ENCODE measurements around the gene CNTNAP2. TPM values are rescaled to one million over a fixed set of nuclear protein-coding genes. Genes with fewer than 3 reads are reported as not detected.
A peak's percentile ranks its signal among the peaks of the same experiment; 100 is the strongest.

The CNTNAP2 gene
- total and polyA plus RNA-seq, 8 donors = 0.19 to 18.2 (median 0.56) TPM

DNA sequence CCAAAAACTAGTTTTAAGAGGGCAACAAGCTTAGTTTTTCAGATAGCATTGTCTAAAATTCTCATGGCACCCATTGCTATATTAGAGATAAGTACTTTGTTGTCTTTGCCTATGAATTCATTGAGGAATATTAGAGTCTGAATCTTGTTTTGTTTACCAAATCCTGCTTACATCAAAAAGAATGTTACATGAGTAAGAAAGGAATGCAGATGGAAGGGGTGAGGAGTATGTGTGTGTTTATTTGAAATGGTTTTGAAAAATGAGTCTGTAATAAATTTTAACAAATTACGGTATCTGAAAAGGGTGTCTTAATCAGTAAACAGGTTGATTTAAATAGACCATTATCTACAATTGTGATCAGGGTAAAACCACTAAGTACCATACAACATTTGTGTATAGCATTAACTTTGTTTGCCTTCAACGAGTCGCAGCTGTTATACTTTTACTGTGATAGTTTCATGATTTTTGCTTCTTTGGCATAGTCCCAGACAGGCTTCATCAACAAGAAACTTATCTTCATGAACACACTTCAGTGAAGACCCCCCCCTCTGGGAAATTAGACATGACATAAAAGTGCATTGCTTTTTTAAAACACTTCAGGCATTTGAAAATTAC, 1290.0 kb downstream of the CNTNAP2 start:
- Histone ChIP-seq H3K36me3 (no peaks in the 10 kb centered on the region), H3K4me3 (no peak overlapping the region), H3K4me1 (no peaks in the 10 kb centered on the region), H3K27me3 (no peaks in the 10 kb centered on the region), H3K27ac (no peak overlapping the region), H3K9me3 (no peaks in the 10 kb centered on the region)
- peak in 1 of 2 donors; percentile 17 for DNase-seq
- TF ChIP-seq POLR2AphosphoS5 (IDR thresholded peaks at IDR 0.05) (no peak), POLR2A (IDR thresholded peaks at IDR 0.05) (no peak), EP300 (IDR thresholded peaks at IDR 0.05) (no peak)
- TF ChIP-seq, protein P1, sequence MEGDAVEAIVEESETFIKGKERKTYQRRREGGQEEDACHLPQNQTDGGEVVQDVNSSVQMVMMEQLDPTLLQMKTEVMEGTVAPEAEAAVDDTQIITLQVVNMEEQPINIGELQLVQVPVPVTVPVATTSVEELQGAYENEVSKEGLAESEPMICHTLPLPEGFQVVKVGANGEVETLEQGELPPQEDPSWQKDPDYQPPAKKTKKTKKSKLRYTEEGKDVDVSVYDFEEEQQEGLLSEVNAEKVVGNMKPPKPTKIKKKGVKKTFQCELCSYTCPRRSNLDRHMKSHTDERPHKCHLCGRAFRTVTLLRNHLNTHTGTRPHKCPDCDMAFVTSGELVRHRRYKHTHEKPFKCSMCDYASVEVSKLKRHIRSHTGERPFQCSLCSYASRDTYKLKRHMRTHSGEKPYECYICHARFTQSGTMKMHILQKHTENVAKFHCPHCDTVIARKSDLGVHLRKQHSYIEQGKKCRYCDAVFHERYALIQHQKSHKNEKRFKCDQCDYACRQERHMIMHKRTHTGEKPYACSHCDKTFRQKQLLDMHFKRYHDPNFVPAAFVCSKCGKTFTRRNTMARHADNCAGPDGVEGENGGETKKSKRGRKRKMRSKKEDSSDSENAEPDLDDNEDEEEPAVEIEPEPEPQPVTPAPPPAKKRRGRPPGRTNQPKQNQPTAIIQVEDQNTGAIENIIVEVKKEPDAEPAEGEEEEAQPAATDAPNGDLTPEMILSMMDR (IDR thresholded peaks at IDR 0.05) = no peak
- WGBS, 5 donors = 8 to 53% (median 27%) methylated on average over 3 of the region's 3 CpGs
- intact Hi-C loops (cut with DNase I; ENCODE audit: low total_unique reads) = no loop called here

DNA sequence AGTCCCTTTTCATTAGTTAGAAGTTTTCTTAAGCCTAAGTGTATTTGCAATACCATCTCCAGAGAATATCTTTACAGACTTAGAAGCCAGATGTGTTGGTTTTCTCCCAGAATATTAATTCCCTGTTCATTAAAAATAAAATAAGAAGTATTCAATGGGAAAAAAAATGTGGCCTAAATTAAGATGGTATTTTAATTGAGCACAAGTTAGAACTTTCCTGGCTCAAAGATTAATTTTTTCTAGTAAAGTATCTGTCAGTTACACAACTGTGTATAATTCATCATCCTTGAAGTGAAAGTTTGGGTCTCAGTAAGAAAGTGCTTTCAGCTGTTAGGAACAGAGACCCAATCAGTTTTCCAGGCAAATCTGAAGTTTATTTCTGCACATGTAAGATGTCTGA, 1294.5 kb downstream of the CNTNAP2 start:
- Histone ChIP-seq H3K36me3 (no peaks in the 10 kb centered on the region), H3K4me1 (peaks cover 0 to 17% (median 8%) of the 10 kb centered on the region in 4 donors), H3K27me3 (no peaks in the 10 kb centered on the region), H3K27ac (no peak overlapping the region), H3K4me3 (no peak overlapping the region), H3K9me3 (no peaks in the 10 kb centered on the region)
- TF ChIP-seq EP300 (IDR thresholded peaks at IDR 0.05) (no peak), POLR2A (IDR thresholded peaks at IDR 0.05) (no peak), POLR2AphosphoS5 (IDR thresholded peaks at IDR 0.05) (no peak)
- TF ChIP-seq, protein P1 (IDR thresholded peaks at IDR 0.05) = no peak
- no peak for DNase-seq
- intact Hi-C loops (cut with DNase I; ENCODE audit: low total_unique reads) = no loop called here

DNA sequence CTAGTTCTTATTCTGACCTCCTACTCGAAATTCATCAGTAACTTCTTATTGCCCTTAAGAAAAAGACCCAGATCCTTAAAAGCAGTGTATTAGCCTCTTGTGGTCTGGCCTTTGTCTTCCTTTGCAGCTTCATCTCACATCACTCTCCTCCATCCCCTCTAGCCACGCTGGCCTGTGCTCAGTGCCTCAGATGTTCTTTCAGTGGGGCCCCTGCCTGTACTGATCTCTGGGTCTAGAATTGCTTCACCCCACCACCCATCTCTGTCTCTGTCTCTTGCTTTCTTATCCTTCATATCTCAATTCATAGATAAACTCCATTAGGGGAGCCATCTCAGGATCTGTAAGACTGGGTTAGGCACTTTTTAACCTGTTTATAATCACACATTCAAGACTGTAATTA, 1295.5 kb downstream of the CNTNAP2 start:
- 76 to 86% (median 79%) methylated on average over 2 of the region's 2 CpGs for WGBS, 5 donors
- H3K27me3 ChIP-seq = no peaks in the 10 kb centered on the region
- intact Hi-C loops (cut with DNase I; ENCODE audit: low total_unique reads) = no loop called here
- DNase-seq = no peak
- no peak overlapping the region for H3K27ac ChIP-seq
- H3K4me3 ChIP-seq = no peak overlapping the region
- no peaks in the 10 kb centered on the region for H3K36me3 ChIP-seq
- TF ChIP-seq POLR2A (IDR thresholded peaks at IDR 0.05) (no peak), POLR2AphosphoS5 (IDR thresholded peaks at IDR 0.05) (no peak), EP300 (IDR thresholded peaks at IDR 0.05) (no peak)
- TF ChIP-seq, protein P1 (IDR thresholded peaks at IDR 0.05) = no peak
- H3K9me3 ChIP-seq = no peaks in the 10 kb centered on the region
- H3K4me1 ChIP-seq = peaks cover 0 to 17% (median 8%) of the 10 kb centered on the region in 4 donors

DNA sequence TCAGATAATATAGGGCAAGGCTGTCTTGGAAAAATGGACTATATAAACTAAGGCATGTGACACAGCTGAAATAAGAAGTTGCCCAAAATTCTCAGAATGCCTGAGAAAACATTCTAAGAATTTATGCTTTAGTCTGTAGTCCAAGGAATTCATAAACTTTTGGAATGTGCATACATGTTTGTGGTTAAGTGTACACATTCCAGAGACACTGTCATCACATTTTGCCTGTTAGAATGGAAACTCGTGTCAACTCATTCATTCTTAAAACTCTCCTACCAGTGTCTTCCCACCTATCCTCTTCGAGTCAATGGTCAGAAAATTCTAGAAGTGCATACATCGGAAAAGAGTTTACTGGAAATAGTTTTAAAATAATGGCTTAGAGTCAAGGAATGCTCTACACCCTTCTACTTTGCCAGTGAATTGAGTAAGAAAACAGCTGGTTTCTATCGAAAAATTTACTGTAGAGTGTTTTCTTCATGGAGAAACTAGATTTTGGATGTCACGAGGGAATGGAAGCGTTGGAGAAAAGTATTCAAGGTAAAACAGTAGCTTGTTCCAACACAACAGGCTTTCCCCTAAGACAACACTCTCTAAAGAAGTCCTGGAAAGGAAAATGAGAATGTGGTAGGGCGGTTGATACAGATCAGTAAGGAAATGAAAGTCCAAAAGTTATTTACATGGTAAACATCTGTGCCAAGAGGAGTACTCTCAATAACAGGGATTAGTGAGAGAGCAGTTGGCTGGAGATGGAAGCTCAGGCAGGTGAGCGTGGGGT, 1296.4 kb downstream of the CNTNAP2 start:
- no peak overlapping the region for H3K4me3 ChIP-seq
- intact Hi-C loops (cut with DNase I; ENCODE audit: low total_unique reads) = no loop called here
- 41 to 52% (median 48%) methylated on average over 8 of the region's 8 CpGs for WGBS, 5 donors
- H3K27ac ChIP-seq = no peak overlapping the region
- no peaks in the 10 kb centered on the region for H3K9me3 ChIP-seq
- no peaks in the 10 kb centered on the region for H3K27me3 ChIP-seq
- no peak for DNase-seq
- TF ChIP-seq POLR2A (IDR thresholded peaks at IDR 0.05) (no peak), POLR2AphosphoS5 (IDR thresholded peaks at IDR 0.05) (no peak), EP300 (IDR thresholded peaks at IDR 0.05) (no peak)
- TF ChIP-seq, protein P1 (IDR thresholded peaks at IDR 0.05) = no peak
- peaks cover 0 to 17% (median 8%) of the 10 kb centered on the region in 4 donors for H3K4me1 ChIP-seq
- no peaks in the 10 kb centered on the region for H3K36me3 ChIP-seq

Data from stomach (tissue), 9 donors.